ENCODE measurements around the gene CPEB3.
A peak's percentile ranks its signal among the peaks of the same experiment; 100 is the strongest.
"Not testable (repeated sequence)": the region's sequence is repeated elsewhere in the genome, so short reads cannot be mapped to it uniquely, and the experiment has no call there.

Gene CPEB3

GRCh38 chr10:92265687-92266258, 25.1 kb downstream of the CPEB3 start:
- DNase-seq = no peak

GRCh38 chr10:92264249-92264648, 26.6 kb downstream of the CPEB3 start:
- DNase-seq = no peak

GRCh38 chr10:92263396-92263795, 27.5 kb downstream of the CPEB3 start:
- DNase-seq = no peak

- DNase-seq = no peak
Observed at GRCh38 chr10:92248566-92248965, 42.3 kb downstream of the CPEB3 start.

- no peak for DNase-seq
Observed at GRCh38 chr10:92244796-92245195, 46.1 kb downstream of the CPEB3 start.

GRCh38 chr10:92242910-92243671, 47.8 kb downstream of the CPEB3 start:
- peak; percentile 10 for DNase-seq

- DNase-seq = no peak
Observed at GRCh38 chr10:92242380-92242779, 48.5 kb downstream of the CPEB3 start.

- no peak for DNase-seq
Observed at GRCh38 chr10:92241501-92241900, 49.4 kb downstream of the CPEB3 start.

GRCh38 chr10:92241158-92241500, 49.7 kb downstream of the CPEB3 start:
- no peak for DNase-seq

- peak; percentile 3 for DNase-seq
Observed at GRCh38 chr10:92240289-92241157, 50.4 kb downstream of the CPEB3 start.

- DNase-seq = peak; percentile 18
Observed at GRCh38 chr10:92239600-92240288, 51.1 kb downstream of the CPEB3 start.

GRCh38 chr10:92239151-92239599, 51.7 kb downstream of the CPEB3 start:
- peak; percentile 2 for DNase-seq

GRCh38 chr10:92238586-92239098, 52.2 kb downstream of the CPEB3 start:
- DNase-seq = no peak

- DNase-seq = no peak
Observed at GRCh38 chr10:92238054-92238585, 52.8 kb downstream of the CPEB3 start.

GRCh38 chr10:92231196-92231595, 59.7 kb downstream of the CPEB3 start:
- DNase-seq = no peak

- no peak for DNase-seq
Observed at GRCh38 chr10:92222603-92223262, 68.1 kb downstream of the CPEB3 start.

- no peak for DNase-seq
Observed at GRCh38 chr10:92219559-92219958, 71.3 kb downstream of the CPEB3 start.

- no peak for DNase-seq
Observed at GRCh38 chr10:92218569-92218968, 72.3 kb downstream of the CPEB3 start.

- DNase-seq = not testable (repeated sequence)
Observed at GRCh38 chr10:92216608-92217007, 74.3 kb downstream of the CPEB3 start.

GRCh38 chr10:92215222-92215621, 75.7 kb downstream of the CPEB3 start:
- not testable (repeated sequence) for DNase-seq

GRCh38 chr10:92213049-92213448, 77.8 kb downstream of the CPEB3 start:
- no peak for DNase-seq

- no peak for DNase-seq
Observed at GRCh38 chr10:92208736-92209135, 82.1 kb downstream of the CPEB3 start.
